Activated T-cell treated with anti-CD3 and anti-CD28 coated beads, Interleukin-2, amount 50 U/mL, for 72 hours (primary cell): ENCODE measurements around the gene UCP3. TPM values are rescaled to one million over a fixed set of nuclear protein-coding genes. Genes with fewer than 3 reads are reported as not detected.

Source experiments
- ATAC-seq, 2 donors: fragments of 150-1000 bp; cut with Tn5 transposase; replicated peaks in 1 of 2; 2 replicates each; pipeline ENCODE4 v1.10.0; 2021; ENCODE audit warnings: moderate library complexity in 2 of 2, mild to moderate bottlenecking in 1 of 2
- DNase-seq, 2 donors: peaks; one replicate each; pipeline ENCODE4 v3.0.0; 2021 to 2022; ENCODE audit warnings: mixed read lengths in 1 of 2
- H3K27ac Mint-ChIP-seq: one replicate; pipeline ENCODE4 v1.8.0; 2022; ENCODE audit warnings: mild to moderate bottlenecking, moderate library complexity, mixed read lengths
- H3K27me3 Mint-ChIP-seq: one replicate; pipeline ENCODE4 v1.8.0; 2022; ENCODE audit warnings: low read depth, mixed read lengths
- H3K36me3 Mint-ChIP-seq, 2 donors: one replicate each; pipeline ENCODE4 v1.8.0; 2022; ENCODE audit warnings: mixed read lengths in 2 of 2, mild to moderate bottlenecking in 1 of 2; ENCODE audit not compliant: insufficient read depth in 2 of 2
- H3K4me1 Mint-ChIP-seq: one replicate; pipeline ENCODE4 v1.8.0; 2022; ENCODE audit warnings: low read depth, mixed read lengths
- H3K4me3 Mint-ChIP-seq, 2 donors: one replicate each; pipeline ENCODE4 v1.8.0; 2022; ENCODE audit warnings: mild to moderate bottlenecking in 2 of 2, mixed read lengths in 2 of 2, moderate library complexity in 2 of 2
- H3K9me3 Mint-ChIP-seq, 2 donors: one replicate each; pipeline ENCODE4 v1.8.0; 2022; ENCODE audit warnings: mixed read lengths in 2 of 2
- total RNA-seq, 2 donors: library from RNA; stranded (reverse); gene quantifications; one replicate each; pipeline ENCODE4 v1.2.3, GENCODE V29; 2022

The UCP3 gene
- total RNA-seq, 2 donors from 2014 or later, result 3.7 to 5.4 TPM

GRCh38 chr11:74012074-74012809, 3.4 kb upstream of the UCP3 start:
- H3K4me3 Mint-ChIP-seq, result peak overlapping the region; percentile 71 to 82
- H3K36me3 Mint-ChIP-seq, result peaks cover 2 to 12% of the 10 kb centered on the region in 2 donors
- no peaks in the 10 kb centered on the region for H3K27me3 Mint-ChIP-seq
- H3K4me1 Mint-ChIP-seq, result peaks cover 94% of the 10 kb centered on the region
- DNase-seq, result peak in 1 of 2 donors; percentile 41
- no peaks in the 10 kb centered on the region for H3K9me3 Mint-ChIP-seq
- H3K27ac Mint-ChIP-seq, result peak overlapping the region; percentile 86
- ATAC-seq, result no peak

GRCh38 chr11:74011360-74012073, 2.6 kb upstream of the UCP3 start:
- DNase-seq (peak; percentile 64 to 82), ATAC-seq (peak; percentile 87 to 89)
- Mint-ChIP-seq H3K27me3 (no peaks in the 10 kb centered on the region), H3K36me3 (peaks cover 2 to 5% of the 10 kb centered on the region in 2 donors), H3K9me3 (no peaks in the 10 kb centered on the region), H3K4me3 (peak overlapping the region; percentile 71 to 82), H3K27ac (peak overlapping the region; percentile 86), H3K4me1 (peaks cover 92% of the 10 kb centered on the region)

GRCh38 chr11:74010306-74011300, 1.7 kb upstream of the UCP3 start:
- H3K4me1 Mint-ChIP-seq, result peaks cover 92% of the 10 kb centered on the region
- no peak for DNase-seq
- H3K36me3 Mint-ChIP-seq, result no peaks in the 10 kb centered on the region
- H3K9me3 Mint-ChIP-seq, result no peaks in the 10 kb centered on the region
- peak overlapping the region; percentile 86 for H3K27ac Mint-ChIP-seq
- ATAC-seq, result no peak
- H3K27me3 Mint-ChIP-seq, result no peaks in the 10 kb centered on the region
- peak overlapping the region; percentile 71 to 82 for H3K4me3 Mint-ChIP-seq

GRCh38 chr11:74009675-74010305, 905 bp upstream of the UCP3 start:
- no peaks in the 10 kb centered on the region for H3K36me3 Mint-ChIP-seq
- no peak for ATAC-seq
- no peak for DNase-seq
- H3K27ac Mint-ChIP-seq, result peak overlapping the region; percentile 86
- H3K4me1 Mint-ChIP-seq, result peaks cover 92% of the 10 kb centered on the region
- no peaks in the 10 kb centered on the region for H3K27me3 Mint-ChIP-seq
- no peaks in the 10 kb centered on the region for H3K9me3 Mint-ChIP-seq
- H3K4me3 Mint-ChIP-seq, result peak overlapping the region; percentile 71 to 82

- DNase-seq (no peak), ATAC-seq (no peak)
- Mint-ChIP-seq H3K4me1 (peaks cover 93% of the 10 kb centered on the region), H3K27ac (peak overlapping the region; percentile 43), H3K4me3 (no peak overlapping the region), H3K27me3 (no peaks in the 10 kb centered on the region), H3K9me3 (no peaks in the 10 kb centered on the region), H3K36me3 (no peaks in the 10 kb centered on the region)
Observed at GRCh38 chr11:74009230-74009547, 304 bp upstream of the UCP3 start.

- Mint-ChIP-seq H3K9me3 (no peaks in the 10 kb centered on the region), H3K4me1 (peaks cover 88% of the 10 kb centered on the region), H3K27ac (peak overlapping the region; percentile 24), H3K4me3 (no peak overlapping the region), H3K36me3 (peaks cover 0 to 2% of the 10 kb centered on the region in 2 donors), H3K27me3 (no peaks in the 10 kb centered on the region)
- no peak for DNase-seq
- no peak for ATAC-seq
Observed at GRCh38 chr11:74007691-74008372, 1.1 kb downstream of the UCP3 start.

- DNase-seq (no peak), ATAC-seq (no peak)
- Mint-ChIP-seq H3K27me3 (no peaks in the 10 kb centered on the region), H3K27ac (no peak overlapping the region), H3K4me1 (peaks cover 84% of the 10 kb centered on the region), H3K4me3 (no peak overlapping the region), H3K9me3 (no peaks in the 10 kb centered on the region), H3K36me3 (peaks cover 0 to 2% of the 10 kb centered on the region in 2 donors)
Observed at GRCh38 chr11:74006743-74007304, 2.1 kb downstream of the UCP3 start.

GRCh38 chr11:74005721-74006517, 3.0 kb downstream of the UCP3 start:
- Mint-ChIP-seq H3K27ac (no peak overlapping the region), H3K4me1 (peaks cover 80% of the 10 kb centered on the region), H3K36me3 (peaks cover 0 to 2% of the 10 kb centered on the region in 2 donors), H3K9me3 (no peaks in the 10 kb centered on the region), H3K4me3 (peak overlapping the region; percentile 19 to 74), H3K27me3 (no peaks in the 10 kb centered on the region)
- no peak for ATAC-seq
- DNase-seq, result no peak

GRCh38 chr11:74004759-74005615, 3.9 kb downstream of the UCP3 start:
- Mint-ChIP-seq H3K9me3 (no peaks in the 10 kb centered on the region), H3K27ac (peak overlapping the region; percentile 48), H3K4me3 (peak overlapping the region; percentile 74 to 83), H3K4me1 (peaks cover 80% of the 10 kb centered on the region), H3K36me3 (peaks cover 0 to 2% of the 10 kb centered on the region in 2 donors), H3K27me3 (no peaks in the 10 kb centered on the region)
- ATAC-seq (peak; percentile 99 to 100), DNase-seq (peak; percentile 86 to 90)

GRCh38 chr11:74004046-74004695, 4.7 kb downstream of the UCP3 start:
- ATAC-seq (no peak), DNase-seq (no peak)
- Mint-ChIP-seq H3K4me1 (peaks cover 80% of the 10 kb centered on the region), H3K27me3 (no peaks in the 10 kb centered on the region), H3K27ac (no peak overlapping the region), H3K9me3 (no peaks in the 10 kb centered on the region), H3K4me3 (peak overlapping the region in 1 of 2 donors; percentile 74), H3K36me3 (peaks cover 0 to 2% of the 10 kb centered on the region in 2 donors)
